ENCODE measurements around the gene SYNJ2. TPM values are rescaled to one million over a fixed set of nuclear protein-coding genes. Genes with fewer than 3 reads are reported as not detected.
A peak's percentile ranks its signal among the peaks of the same experiment; 100 is the strongest.

Gene SYNJ2
- total RNA-seq, 2 donors from 2014 or later = 28.0 to 32.0 TPM

DNA sequence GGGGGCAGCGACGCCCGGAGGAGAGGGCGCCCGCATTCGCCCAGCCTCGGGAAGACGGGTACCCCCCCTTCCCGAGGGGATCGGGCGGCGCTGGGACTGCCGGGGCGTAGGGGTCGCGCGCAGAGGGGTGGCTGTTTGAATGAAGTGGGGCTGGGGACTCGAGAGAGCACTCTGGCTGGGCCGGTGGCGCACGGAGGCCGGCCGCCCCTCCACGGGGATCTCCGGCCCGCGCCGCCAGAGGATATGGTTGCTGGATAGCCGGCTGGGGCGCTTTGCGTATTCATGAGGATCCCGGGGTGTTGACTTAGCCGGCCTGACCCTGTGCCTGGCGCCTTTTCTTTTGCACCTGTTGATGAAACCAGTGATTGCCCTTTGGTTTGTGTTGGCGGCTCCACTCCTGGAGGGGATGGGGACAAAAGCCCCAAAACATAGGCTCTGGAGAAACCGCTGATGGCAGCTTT lies 469 bp downstream of the SYNJ2 start:
- H3K36me3 Mint-ChIP-seq (ENCODE audit: low read depth) = peaks cover 11% of the 10 kb centered on the region
- peaks cover 5% of the 10 kb centered on the region for H3K4me1 Mint-ChIP-seq
- peak; percentile 47 for ATAC-seq (replicated peaks)
- no peaks in the 10 kb centered on the region for H3K27me3 Mint-ChIP-seq
- peak overlapping the region; percentile 87 for H3K27ac Mint-ChIP-seq
- H3K4me3 Mint-ChIP-seq = peak overlapping the region; percentile 87
- H3K9me3 Mint-ChIP-seq = no peaks in the 10 kb centered on the region

DNA sequence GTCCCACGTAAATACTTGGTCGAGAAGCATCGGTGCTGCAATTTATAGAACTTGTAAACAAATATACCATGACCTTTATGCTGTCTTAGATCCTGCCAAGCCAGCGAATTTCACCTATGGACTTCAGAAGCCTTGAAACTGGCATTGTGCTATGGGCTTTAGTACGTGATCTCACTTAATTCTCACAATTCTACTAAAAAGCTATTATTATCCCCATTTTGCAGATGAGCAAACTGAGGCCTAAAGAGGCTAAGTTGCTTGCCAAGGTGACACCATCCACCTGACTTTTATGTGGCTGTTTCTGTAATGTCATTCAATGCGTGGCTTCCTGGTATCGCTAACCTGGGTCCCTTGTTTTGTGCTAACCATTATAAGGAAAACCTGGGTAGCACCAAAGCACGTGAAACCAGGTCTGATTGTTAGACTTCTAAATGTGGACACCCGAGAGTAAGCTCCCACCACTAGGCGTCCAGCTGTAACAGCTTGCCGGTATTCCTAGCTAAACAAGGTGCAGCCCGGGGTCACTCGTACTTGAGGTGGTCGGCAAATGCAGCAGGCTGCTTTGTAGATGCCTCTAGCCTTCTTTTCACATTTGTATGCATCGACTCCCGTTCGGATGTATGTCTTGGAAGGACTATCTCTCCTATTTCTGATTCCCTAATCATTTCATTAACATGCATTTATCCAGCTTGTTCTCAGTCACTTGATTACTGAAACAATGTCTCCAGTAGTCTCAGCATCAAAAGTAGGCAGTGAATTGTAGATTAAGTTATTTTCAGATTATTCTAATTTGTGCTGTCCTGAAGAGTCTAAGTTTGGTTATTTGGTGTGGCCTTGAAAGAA lies 1.1 kb downstream of the SYNJ2 start:
- peaks cover 5% of the 10 kb centered on the region for H3K4me1 Mint-ChIP-seq
- H3K27ac Mint-ChIP-seq = peak overlapping the region; percentile 87
- peak; percentile 19 for ATAC-seq (replicated peaks)
- peaks cover 11% of the 10 kb centered on the region for H3K36me3 Mint-ChIP-seq (ENCODE audit: low read depth)
- H3K27me3 Mint-ChIP-seq = no peaks in the 10 kb centered on the region
- no peaks in the 10 kb centered on the region for H3K9me3 Mint-ChIP-seq
- peak overlapping the region; percentile 87 for H3K4me3 Mint-ChIP-seq

DNA sequence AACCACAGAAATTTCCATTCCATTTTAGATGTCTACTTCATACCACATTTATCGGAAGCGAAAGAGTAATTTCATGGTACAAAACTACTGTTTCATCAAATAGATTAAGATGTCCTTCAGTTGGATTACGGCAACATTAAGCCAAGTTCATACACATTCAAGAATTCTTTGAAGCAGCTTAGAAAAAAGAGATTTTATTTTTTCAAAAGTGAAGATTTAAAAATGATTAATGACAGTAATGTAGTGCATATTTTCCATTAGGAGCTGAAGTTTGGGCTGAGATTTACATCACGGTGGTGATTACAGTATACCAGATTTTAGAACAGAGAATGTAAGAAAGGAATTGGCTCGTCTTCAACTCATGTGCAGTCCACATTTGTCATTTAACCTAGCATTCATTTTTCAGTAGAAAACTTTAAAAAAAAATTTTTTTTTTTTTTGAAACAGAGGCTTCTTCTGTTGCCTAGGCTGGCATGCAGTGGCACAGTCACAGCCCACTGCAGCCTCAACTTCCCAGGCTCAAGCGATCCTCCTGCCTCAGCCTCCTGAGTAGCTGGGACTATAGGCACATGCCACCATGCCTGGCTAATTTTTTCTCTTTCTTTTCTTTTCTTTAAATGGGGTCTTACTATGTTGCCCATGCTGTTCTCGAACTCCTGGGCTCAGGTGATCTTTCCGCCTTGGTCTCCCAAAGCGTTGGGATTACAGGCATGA lies 1.9 kb downstream of the SYNJ2 start:
- Mint-ChIP-seq H3K4me3 (peak overlapping the region; percentile 87), H3K27ac (peak overlapping the region; percentile 87), H3K27me3 (no peaks in the 10 kb centered on the region), H3K4me1 (peaks cover 5% of the 10 kb centered on the region), H3K9me3 (no peaks in the 10 kb centered on the region), H3K36me3 (ENCODE audit: low read depth) (peaks cover 11% of the 10 kb centered on the region)
- no peak for ATAC-seq (replicated peaks)

DNA sequence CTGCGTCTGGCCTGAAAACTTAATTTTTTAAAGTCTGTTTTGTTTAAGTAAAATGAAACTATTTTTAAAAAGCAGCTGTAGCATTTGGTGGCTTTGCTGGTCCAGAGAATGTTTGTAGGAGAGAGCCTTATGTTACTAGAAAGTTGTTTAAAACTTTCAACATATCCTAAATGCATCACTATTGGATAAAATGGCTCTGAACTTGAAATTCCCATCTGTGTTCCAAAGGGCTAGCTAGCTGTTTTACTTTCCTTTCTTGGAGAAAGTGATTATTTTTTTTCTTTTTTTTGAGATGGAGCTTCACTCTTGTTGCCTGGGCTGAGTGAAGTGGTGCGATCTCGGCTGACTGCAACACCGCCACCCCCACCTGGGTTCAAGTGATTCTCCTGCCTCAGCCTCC lies 2.5 kb downstream of the SYNJ2 start:
- no peak overlapping the region for H3K27ac Mint-ChIP-seq
- peaks cover 11% of the 10 kb centered on the region for H3K36me3 Mint-ChIP-seq (ENCODE audit: low read depth)
- H3K9me3 Mint-ChIP-seq = no peaks in the 10 kb centered on the region
- peak overlapping the region; percentile 87 for H3K4me3 Mint-ChIP-seq
- ATAC-seq (replicated peaks) = no peak
- no peaks in the 10 kb centered on the region for H3K27me3 Mint-ChIP-seq
- peaks cover 5% of the 10 kb centered on the region for H3K4me1 Mint-ChIP-seq

DNA sequence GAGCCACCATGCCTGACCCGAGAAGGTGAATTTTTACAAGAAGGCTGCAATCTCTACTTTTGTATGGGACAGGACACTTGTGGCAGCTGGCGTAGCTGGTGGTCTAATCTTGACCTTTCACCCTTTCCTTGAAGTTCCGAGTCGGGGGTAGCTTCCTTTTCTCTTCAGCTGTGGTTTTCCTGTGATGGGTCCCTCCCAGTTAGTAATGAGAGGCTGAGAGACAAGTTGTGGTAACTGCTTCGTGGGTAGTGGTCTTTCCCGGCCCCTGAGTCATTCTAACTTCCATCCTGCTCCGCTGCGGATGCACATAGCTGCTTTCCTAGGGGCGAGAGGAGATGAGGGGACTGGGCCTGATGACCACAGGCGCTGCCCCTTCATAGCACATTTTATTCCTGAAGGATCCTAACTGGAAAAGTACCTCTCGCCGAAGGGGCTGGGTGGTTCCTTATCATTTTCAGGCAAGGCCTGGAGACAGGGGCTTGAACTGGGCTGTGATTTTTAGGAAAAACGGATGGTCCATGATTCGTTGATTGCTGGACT lies 3.1 kb downstream of the SYNJ2 start:
- H3K27me3 Mint-ChIP-seq = no peaks in the 10 kb centered on the region
- no peak overlapping the region for H3K27ac Mint-ChIP-seq
- ATAC-seq (replicated peaks) = no peak
- peak overlapping the region; percentile 87 for H3K4me3 Mint-ChIP-seq
- no peaks in the 10 kb centered on the region for H3K9me3 Mint-ChIP-seq
- H3K4me1 Mint-ChIP-seq = peaks cover 5% of the 10 kb centered on the region
- peaks cover 11% of the 10 kb centered on the region for H3K36me3 Mint-ChIP-seq (ENCODE audit: low read depth)

DNA sequence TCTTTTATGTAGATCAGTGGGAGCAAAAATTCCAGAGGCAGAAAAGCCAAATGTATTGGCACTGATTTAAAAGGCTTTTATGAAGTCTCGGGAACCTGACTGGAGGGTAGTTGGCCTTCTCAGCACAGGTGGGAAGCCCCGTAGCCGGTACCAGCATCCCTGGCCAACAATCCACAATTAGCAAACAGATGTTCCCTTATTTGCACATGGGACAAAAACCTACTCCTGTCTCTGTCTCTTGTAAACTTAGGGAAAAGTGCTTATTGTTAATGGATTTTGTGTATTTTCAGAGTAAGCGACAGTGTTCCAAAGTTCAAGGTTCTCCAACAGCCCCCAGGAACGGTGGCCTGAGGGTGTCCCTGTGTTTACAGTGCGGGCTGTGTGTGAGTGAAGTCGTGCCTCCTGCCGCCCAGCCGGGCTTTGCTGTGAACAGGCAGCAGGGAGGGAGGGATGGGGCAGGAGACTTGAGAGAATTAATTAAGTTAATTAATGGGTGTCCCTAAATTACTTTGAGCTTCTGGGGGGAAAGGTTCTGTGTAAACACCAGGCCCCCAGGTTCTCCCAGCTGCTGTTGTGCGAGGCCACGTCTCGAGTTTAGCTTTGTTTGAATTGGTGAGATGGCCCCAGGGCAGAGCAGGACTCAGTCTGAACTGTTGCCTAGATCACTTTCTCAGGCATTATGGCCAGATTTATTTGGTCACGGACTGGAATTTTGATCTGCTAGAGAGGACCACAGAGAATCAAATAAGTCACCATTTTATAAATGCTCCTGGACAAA lies 3.9 kb downstream of the SYNJ2 start:
- Mint-ChIP-seq H3K27me3 (no peaks in the 10 kb centered on the region), H3K9me3 (no peaks in the 10 kb centered on the region), H3K4me3 (peak overlapping the region; percentile 87), H3K36me3 (ENCODE audit: low read depth) (peaks cover 11% of the 10 kb centered on the region), H3K4me1 (peaks cover 12% of the 10 kb centered on the region), H3K27ac (no peak overlapping the region)
- no peak for ATAC-seq (replicated peaks)

DNA sequence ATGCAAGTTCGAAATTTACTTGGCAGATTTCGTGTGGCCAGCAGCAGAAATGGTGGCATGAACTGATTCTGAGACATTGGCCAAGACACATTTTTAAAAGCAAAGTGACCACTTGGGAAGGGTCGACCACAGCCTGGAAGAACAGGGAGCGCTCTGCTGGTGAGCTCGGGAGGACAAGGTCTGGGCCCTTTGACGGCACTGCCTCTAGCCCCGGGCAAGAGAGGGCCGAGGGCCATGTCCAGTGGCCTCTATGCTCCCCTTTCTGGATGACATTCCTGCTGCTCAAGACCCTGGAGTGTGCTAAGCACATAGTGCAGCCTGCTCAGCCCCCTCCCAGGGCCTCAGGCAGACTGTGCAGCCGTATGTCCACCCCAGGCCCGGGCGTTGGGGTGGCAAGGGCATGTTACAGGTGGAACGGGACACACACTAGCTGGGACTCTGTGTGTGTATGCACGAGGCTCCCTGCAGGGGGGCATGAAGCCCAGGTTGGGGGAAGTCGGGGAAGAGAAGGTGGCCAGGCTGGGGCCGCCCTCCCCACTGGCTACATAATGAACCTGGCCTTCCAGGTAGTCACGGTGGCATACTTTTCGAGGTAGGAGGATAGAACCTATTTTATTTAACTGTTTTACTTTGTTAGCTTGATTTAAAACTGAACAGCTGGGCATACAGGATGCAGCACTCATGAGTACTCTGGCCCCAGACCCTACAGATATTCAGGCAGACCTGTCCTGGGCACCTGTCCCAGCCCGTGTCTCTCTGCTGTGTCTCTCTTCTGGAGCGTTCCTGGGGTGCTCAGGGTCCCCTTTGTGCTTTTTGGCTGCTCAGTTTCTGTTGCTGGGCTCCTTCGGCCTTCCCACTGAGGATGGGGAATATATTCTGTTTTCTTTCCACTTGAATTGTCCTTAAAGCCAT lies 6.4 kb downstream of the SYNJ2 start:
- peaks cover 16% of the 10 kb centered on the region for H3K4me1 Mint-ChIP-seq
- no peak for ATAC-seq (replicated peaks)

DNA sequence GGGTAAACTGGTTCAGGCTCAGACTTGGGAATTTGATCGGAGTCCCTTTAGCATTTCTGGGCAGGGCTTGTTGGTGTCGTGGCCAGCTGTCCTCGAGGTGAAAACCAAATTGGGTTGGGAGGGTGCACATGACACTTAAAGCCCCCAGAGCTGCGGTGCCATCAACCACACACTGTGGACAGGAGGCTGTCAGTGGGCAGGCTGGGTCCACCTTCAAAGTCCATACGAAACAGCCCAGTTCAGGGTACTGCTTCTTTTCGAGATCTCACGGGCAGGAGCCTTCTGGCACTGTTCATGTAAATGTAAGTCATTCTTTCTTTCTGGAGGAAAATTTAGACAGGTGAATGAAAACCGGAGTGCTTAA lies 7.0 kb downstream of the SYNJ2 start:
- H3K27me3 Mint-ChIP-seq = no peaks in the 10 kb centered on the region

More for the DNA sequence above, 6.4 kb downstream of the SYNJ2 start:
- Mint-ChIP-seq H3K27ac (no peak overlapping the region), H3K27me3 (no peaks in the 10 kb centered on the region), H3K36me3 (ENCODE audit: low read depth) (peaks cover 3% of the 10 kb centered on the region), H3K9me3 (no peaks in the 10 kb centered on the region), H3K4me3 (no peak overlapping the region)

DNA sequence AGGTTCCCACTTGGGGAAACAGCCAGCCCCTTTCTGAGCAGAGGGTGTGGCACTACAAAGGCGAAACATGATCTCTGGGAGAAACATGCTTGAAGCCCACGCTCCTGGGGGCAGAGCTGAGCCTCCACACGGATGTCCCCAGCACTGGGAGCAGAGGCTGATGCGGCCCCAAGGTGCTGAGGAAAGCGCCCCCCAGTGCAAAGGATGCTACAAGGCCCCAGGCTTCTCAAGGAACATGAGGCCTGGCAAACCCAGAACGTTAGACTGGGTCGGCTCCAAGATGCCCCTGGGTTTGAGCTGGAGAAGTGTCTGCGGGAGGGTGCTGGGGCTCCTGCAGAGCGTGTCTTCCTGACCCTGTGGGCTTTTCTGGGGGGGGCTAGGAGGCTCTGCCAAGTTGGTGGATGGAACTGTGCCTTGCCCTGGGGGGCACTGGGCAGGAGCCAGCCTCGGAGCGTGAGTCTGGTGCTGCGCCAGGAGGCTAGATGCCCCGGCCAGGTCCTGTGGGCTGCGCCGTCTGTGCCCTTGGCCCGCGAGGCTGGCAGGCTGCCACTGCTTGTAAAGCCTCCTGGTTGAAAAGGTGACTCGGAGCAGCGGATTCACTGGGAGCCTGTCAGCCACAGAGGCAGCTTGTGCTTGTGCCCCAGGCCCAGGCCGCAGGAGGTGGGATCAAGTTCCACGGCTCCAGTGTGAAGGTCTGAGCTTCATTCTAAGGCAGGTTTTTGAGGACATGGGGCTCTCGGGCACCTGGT lies 8.1 kb downstream of the SYNJ2 start:
- H3K27ac Mint-ChIP-seq = peak overlapping the region; percentile 84
- peak overlapping the region; percentile 72 for H3K4me3 Mint-ChIP-seq
- H3K36me3 Mint-ChIP-seq (ENCODE audit: low read depth) = no peaks in the 10 kb centered on the region
- H3K27me3 Mint-ChIP-seq = no peaks in the 10 kb centered on the region
- ATAC-seq (replicated peaks) = peak; percentile 23
- H3K9me3 Mint-ChIP-seq = no peaks in the 10 kb centered on the region
- H3K4me1 Mint-ChIP-seq = peaks cover 18% of the 10 kb centered on the region

More for the DNA sequence above, 7.0 kb downstream of the SYNJ2 start:
- H3K27ac Mint-ChIP-seq = no peak overlapping the region
- no peaks in the 10 kb centered on the region for H3K36me3 Mint-ChIP-seq (ENCODE audit: low read depth)
- no peaks in the 10 kb centered on the region for H3K9me3 Mint-ChIP-seq
- no peak for ATAC-seq (replicated peaks)
- H3K4me3 Mint-ChIP-seq = no peak overlapping the region
- peaks cover 13% of the 10 kb centered on the region for H3K4me1 Mint-ChIP-seq

DNA sequence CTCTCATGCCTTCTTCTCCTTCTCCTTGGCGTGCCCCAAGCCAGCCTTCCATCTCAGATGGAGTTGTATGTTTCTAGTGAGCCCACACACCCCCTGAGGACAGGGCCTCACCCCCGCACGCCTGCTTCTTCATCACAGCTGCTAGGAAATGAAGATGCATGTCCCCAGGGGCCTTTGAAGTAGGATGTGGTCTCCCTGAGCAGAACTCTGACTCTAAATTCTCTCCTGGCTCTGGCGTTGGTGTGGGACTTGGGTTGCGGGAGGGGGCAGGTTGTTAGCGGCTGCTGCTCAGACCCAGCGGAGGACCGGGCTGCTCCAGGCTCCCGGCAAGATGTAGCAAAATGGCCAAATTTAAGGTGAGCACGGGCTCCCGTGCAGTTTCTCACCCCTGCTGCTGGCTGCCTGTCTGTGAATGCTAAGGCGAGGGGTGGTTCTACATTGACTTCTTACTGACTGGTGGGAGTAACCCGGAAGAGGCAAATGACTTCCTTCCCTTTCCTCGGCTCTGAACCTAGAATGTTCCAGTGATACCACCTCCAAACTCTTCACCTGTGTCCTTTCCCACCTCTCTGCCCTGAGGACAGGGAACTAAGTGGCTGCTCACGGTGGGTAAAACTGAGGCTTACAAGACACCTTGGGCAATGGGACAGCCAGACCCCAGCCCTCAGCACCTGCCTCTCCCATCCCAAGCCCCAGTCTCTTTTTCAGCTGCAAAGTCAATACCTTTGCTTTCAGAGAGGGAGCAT lies 8.8 kb downstream of the SYNJ2 start:
- no peaks in the 10 kb centered on the region for H3K36me3 Mint-ChIP-seq (ENCODE audit: low read depth)
- H3K4me3 Mint-ChIP-seq = peak overlapping the region; percentile 72
- peaks cover 18% of the 10 kb centered on the region for H3K4me1 Mint-ChIP-seq
- no peaks in the 10 kb centered on the region for H3K9me3 Mint-ChIP-seq
- peak overlapping the region; percentile 84 for H3K27ac Mint-ChIP-seq
- peak; percentile 74 for ATAC-seq (replicated peaks)
- no peaks in the 10 kb centered on the region for H3K27me3 Mint-ChIP-seq

DNA sequence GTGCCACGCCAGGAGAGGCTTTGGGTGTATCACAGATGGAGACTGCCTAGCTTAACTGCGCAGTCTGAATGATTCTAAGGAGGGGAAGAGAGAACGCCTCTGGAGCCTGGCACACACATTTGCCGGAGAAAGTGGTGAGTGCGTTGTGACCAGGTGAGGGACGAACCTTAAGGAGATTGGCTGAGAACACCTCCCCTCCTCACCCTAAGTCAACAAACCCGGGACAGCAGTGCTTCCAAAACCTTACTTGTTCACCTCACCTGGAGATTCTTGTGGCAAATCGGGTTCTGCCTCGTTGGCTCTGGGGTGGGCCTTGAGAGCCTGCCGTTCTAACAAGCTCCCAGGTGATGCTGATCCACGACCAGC lies 9.4 kb downstream of the SYNJ2 start:
- Mint-ChIP-seq H3K27me3 (no peaks in the 10 kb centered on the region), H3K36me3 (ENCODE audit: low read depth) (no peaks in the 10 kb centered on the region), H3K4me3 (peak overlapping the region; percentile 72), H3K9me3 (no peaks in the 10 kb centered on the region), H3K4me1 (peaks cover 18% of the 10 kb centered on the region), H3K27ac (peak overlapping the region; percentile 84)
- ATAC-seq (replicated peaks) = no peak

DNA sequence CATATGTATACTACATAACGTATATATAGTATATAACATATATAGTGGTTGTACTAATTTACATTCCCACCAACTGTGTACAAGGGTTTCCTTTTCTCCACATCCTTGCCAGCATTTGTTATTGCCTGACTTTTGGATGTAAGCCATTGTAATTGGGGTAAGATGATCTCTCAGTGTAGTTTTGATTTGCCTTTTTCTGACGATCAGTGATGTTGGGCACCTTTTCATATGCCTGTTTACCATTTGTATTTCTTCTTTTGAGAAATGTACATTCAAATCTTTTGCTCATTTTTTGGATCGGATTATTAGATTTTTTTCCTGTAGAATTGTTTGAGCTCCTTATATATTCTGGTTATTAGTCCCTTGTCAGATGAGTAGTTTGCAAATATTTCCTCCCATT lies 11.4 kb downstream of the SYNJ2 start:
- Mint-ChIP-seq H3K4me3 (no peak overlapping the region), H3K36me3 (ENCODE audit: low read depth) (no peaks in the 10 kb centered on the region), H3K9me3 (no peaks in the 10 kb centered on the region), H3K27ac (no peak overlapping the region), H3K4me1 (peaks cover 25% of the 10 kb centered on the region), H3K27me3 (no peaks in the 10 kb centered on the region)
- no peak for ATAC-seq (replicated peaks)

Measured in activated T-helper 17 cell treated with anti-CD3 and anti-CD28 coated beads, Interleukin-2, amount 50 U/mL, for 72 hours (primary cell).